ENCODE results near the gene FOXA3.

DNA sequence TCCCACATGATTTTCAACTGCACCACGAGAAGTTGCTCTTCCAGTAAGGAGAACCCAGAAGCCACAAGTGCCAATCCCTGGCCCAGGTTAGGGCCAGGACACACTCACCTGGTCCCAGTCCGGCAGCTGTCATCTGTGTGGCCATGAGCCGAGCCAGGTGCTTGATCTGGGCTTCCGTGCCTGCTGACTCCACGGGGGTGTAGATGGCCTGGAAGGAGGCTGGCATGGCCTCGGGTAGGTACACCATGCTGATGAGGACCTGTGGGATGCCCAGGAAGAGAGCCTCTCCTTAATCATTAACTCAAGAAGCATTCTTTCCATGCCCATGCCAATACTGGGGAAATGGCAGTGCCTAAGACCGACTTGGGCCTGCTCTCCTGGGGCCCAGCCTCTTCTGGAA is 29.2 kb upstream of the FOXA3 start:
- TF ChIP-seq, protein P1, sequence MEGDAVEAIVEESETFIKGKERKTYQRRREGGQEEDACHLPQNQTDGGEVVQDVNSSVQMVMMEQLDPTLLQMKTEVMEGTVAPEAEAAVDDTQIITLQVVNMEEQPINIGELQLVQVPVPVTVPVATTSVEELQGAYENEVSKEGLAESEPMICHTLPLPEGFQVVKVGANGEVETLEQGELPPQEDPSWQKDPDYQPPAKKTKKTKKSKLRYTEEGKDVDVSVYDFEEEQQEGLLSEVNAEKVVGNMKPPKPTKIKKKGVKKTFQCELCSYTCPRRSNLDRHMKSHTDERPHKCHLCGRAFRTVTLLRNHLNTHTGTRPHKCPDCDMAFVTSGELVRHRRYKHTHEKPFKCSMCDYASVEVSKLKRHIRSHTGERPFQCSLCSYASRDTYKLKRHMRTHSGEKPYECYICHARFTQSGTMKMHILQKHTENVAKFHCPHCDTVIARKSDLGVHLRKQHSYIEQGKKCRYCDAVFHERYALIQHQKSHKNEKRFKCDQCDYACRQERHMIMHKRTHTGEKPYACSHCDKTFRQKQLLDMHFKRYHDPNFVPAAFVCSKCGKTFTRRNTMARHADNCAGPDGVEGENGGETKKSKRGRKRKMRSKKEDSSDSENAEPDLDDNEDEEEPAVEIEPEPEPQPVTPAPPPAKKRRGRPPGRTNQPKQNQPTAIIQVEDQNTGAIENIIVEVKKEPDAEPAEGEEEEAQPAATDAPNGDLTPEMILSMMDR (IDR thresholded peaks at IDR 0.05), result no peak
- TF ChIP-seq POLR2A (IDR thresholded peaks at IDR 0.05), result no peak
- no peak for TF ChIP-seq POLR2AphosphoS5 (IDR thresholded peaks at IDR 0.05)
- no peak for TF ChIP-seq EP300 (IDR thresholded peaks at IDR 0.05)
